WI38 (cell line): ENCODE data around the gene NPVF.

Experiments used
- H3K4me3 ChIP-seq: 2 replicates; pipeline ENCODE4 v1.5.1; 2011; ENCODE audit warnings: low read depth, mild to moderate bottlenecking, control low read depth, low read length
- CTCF ChIP-seq: IDR thresholded peaks from 2 replicates; pipeline ENCODE4 v1.5.1; 2012; ENCODE audit warnings: low read depth, mild to moderate bottlenecking, control low read depth, low read length

NPVF gene

GRCh38 chr7:25208525-25209221 is 19.6 kb downstream of the NPVF start:
- TF ChIP-seq CTCF: no peak

GRCh38 chr7:25207887-25208286 is 20.4 kb downstream of the NPVF start:
- no peak overlapping the region for H3K4me3 ChIP-seq
- no peak for TF ChIP-seq CTCF

More at GRCh38 chr7:25208525-25209221, 19.6 kb downstream of the NPVF start:
- no peak overlapping the region for H3K4me3 ChIP-seq

- TF ChIP-seq CTCF: no peak
- no peak overlapping the region for H3K4me3 ChIP-seq
Observed at GRCh38 chr7:25206765-25207164, 21.5 kb downstream of the NPVF start.

GRCh38 chr7:25196132-25196896 is 32.0 kb downstream of the NPVF start:
- H3K4me3 ChIP-seq: no peak overlapping the region
- no peak for TF ChIP-seq CTCF

- H3K4me3 ChIP-seq: no peak overlapping the region
- no peak for TF ChIP-seq CTCF
Observed at GRCh38 chr7:25194036-25194435, 34.2 kb downstream of the NPVF start.

GRCh38 chr7:25192043-25192442 is 36.2 kb downstream of the NPVF start:
- H3K4me3 ChIP-seq: no peak overlapping the region
- TF ChIP-seq CTCF: no peak

GRCh38 chr7:25189197-25189596 is 39.1 kb downstream of the NPVF start:
- H3K4me3 ChIP-seq: no peak overlapping the region
- TF ChIP-seq CTCF: no peak
